GM21423 (cell line): Measurements from ENCODE around the gene TOMM70.
"Not testable (repeated sequence)": the region's sequence is repeated elsewhere in the genome, so short reads cannot be mapped to it uniquely, and the experiment has no call there.

Experiments
- ATAC-seq: cut with Tn5 transposase; IDR thresholded peaks from one replicate; pipeline ENCODE4 v1.9.1; 2021; ENCODE audit warnings: mild to moderate bottlenecking, moderate library complexity; ENCODE audit not compliant: unreplicated experiment

The TOMM70 gene

DNA sequence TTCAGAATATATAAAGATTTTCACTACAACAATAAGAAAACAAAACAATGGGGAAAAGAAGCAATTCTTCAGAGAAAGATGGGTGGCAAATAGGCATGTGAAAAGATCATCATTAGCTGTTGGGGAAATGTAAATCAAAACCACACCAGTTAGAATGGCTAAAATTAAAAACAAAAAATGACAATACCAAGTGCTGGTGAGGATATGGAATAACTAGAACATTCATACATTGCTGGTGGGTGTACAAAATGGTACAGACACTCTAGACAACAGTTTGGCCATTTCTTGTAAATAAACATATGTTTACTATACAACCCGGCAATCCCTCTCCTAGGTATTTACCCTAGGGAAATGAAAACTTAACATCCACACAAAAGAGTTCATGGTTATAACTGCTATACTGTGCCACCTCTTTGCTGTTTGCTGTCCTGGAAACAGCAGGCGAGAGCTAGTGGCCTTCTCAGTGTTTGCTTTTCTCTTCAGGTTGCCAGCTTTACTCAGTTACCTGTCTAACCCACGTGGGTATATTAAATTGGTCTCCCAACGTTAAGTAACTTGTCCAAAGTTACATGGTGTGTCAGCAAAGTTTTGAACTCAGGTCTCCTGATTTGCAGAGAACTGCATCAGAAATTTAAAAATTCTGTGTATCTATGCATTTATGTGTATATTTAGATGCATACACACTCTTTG lies 70.9 kb downstream of the TOMM70 start:
- ATAC-seq = no peak

DNA sequence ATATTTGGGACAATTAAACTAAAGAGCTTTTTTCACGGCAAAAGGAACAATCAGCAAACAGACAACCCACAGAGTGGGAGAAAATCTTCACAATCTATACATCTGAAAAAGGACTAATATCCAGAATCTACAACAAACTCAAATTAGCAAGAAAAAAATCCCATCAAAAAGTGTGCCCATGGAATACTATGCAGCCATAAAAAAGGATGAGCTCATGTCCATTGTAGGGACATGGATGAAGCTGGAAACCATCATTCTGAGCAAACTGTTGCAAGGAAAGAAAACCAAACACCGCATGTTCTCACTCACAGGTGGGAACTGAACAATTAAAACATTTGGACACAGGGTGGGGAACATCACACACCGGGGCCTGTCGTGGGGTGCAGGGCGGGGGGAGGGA lies 73.5 kb downstream of the TOMM70 start:
- ATAC-seq = not testable (repeated sequence)

DNA sequence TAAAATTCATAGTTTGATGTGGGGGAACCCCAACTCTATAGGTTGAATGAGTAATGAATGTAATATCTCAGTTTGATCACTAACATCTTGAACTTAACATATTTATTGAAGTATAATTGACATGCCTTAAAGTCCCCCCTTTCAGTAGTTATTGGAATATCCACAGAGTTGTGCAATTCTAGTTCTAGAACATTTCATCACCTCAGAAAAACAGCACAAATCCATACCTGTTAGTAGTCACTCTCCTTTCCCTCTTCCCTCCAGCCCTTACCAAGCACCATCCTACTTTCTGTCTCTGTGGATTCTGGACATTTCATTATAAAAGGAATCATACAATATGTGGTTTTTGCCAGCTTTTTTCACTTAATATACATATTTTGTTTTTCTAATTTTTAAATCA lies 75.1 kb downstream of the TOMM70 start:
- no peak for ATAC-seq

DNA sequence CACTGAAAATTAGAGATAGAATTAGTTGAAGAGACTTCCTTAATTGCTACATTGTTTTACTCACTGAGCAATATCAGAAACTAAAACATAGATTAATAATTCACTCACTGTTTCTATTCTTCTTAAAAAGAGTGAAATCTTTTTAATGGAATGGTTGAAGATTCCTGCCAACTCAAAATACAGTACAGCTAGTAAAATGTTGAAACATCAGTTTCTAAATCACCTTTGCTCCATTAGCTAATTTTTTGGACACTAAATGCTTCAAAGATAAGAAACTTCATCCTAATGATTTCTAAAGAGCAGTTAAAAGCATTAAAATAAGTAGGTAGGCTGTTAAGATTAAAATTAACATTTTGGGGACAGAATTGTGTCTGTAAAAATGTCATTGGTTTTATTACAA lies 76.8 kb downstream of the TOMM70 start:
- no peak for ATAC-seq

DNA sequence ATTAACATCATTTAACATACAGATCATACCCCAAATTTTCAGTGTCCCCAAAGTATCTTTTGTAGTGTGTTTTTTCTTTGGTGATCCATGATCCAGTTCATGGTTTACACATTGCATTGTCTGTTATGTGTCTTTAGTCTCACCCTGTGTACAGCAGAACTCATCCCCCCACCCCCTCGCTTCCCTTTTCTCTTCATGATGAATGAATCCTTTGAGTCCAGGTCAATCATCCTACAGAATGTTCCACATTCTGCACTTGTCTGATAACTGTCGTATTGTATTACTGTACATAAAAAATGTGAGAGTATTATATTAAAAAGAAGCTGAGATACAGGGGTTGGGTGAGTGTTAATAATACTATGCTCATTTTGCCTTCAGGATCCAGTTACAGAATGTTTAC lies 80.9 kb downstream of the TOMM70 start:
- no peak for ATAC-seq

DNA sequence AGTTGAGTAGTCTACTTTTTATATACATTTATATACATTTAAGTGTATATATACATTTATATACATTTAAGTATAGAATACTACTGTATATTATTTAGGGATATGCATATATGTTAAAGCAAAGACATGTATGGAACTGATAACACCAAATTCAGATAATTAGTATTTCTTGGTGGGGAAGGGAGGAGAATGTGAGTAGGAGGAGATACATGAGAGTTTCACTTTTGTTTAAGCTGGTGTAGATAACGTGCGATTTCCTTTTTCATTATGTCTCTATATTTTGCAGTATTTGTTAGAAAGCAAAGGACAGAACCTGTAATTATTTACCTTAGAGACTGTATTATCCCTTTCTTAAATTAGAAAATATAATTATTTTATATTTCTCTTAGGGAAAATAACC lies 83.0 kb downstream of the TOMM70 start:
- peak; percentile 46 for ATAC-seq

DNA sequence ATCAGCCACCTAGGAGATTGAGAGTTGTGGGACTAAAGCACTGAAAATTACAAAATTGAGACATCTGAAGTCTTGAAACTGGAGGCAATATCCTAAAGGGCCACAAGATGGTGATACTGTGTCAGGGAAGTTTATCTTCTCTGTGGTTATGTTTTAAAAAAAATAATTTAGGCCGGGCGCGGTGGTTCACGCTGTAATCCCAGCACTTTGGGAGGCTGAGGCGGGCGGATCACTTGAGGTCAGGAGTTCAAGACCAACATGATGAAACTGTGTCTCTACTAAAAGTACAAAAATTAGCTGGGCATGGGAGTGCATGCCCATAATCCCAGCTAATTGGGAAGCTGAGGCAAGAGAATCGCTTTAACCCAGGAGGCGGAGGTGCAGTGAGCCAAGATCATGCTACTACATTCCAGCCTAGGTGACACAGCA lies 84.2 kb downstream of the TOMM70 start:
- ATAC-seq = peak; percentile 60
